ENCODE results near the gene RAB17.

Gene RAB17

GRCh38 chr2:237547841-237548416 lies 42.6 kb downstream of the RAB17 start:
- no peaks in the 10 kb centered on the region for H3K36me3 ChIP-seq (ENCODE audit: control insufficient read depth in 1 of 2, insufficient read depth in 2 of 2, low read length in 2 of 2)
- H3K9me3 ChIP-seq (ENCODE audit: control insufficient read depth in 1 of 2, low read length in 2 of 2), result no peaks in the 10 kb centered on the region
- no peak overlapping the region for H3K4me3 ChIP-seq (ENCODE audit: low read depth in 1 of 2, low read length in 2 of 2)
- no peak overlapping the region for H3K9ac ChIP-seq (ENCODE audit: low read depth in 1 of 2, low read length in 2 of 2)
- no peak overlapping the region for H3K27ac ChIP-seq (ENCODE audit: low read depth, low read length)
- H3K4me1 ChIP-seq (ENCODE audit: control insufficient read depth in 1 of 2, insufficient read depth in 2 of 2, low read length in 2 of 2), result peaks cover 13% of the 10 kb centered on the region in 2 donors
- no peaks in the 10 kb centered on the region for H3K27me3 ChIP-seq (ENCODE audit: control insufficient read depth in 1 of 2, insufficient read depth in 2 of 2, low read length in 2 of 2)

DNA sequence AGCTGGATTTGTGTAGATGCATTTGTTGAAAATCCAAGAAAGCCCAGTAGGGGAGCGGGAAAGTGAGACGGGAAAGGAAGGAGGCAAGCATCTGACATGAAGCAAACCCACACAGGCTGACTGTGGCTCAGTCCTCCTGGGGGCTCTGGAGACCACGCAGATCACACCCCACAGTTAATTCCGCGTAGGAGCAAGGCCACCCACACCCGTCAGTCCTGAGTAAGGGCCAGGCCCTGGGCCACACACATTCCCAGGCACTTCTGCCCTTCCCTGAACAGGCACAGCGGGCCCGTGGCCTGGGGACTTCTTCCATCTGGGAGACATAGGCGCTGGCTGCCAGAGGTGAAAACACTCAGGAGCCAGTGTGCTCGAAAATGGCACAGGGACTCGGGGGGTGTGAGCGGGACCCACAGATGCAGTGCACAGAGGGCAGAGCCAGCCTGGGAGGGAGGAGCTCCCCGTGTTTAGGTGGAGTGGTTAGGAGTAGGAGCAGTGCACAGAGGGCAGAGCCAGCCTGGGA lies 43.6 kb downstream of the RAB17 start:
- Histone ChIP-seq H3K27me3 (ENCODE audit: control insufficient read depth in 1 of 2, insufficient read depth in 2 of 2, low read length in 2 of 2) (no peaks in the 10 kb centered on the region), H3K9ac (ENCODE audit: low read depth in 1 of 2, low read length in 2 of 2) (no peak overlapping the region), H3K4me3 (ENCODE audit: low read depth in 1 of 2, low read length in 2 of 2) (no peak overlapping the region), H3K27ac (ENCODE audit: low read depth, low read length) (no peak overlapping the region), H3K9me3 (ENCODE audit: control insufficient read depth in 1 of 2, low read length in 2 of 2) (no peaks in the 10 kb centered on the region), H3K36me3 (ENCODE audit: control insufficient read depth in 1 of 2, insufficient read depth in 2 of 2, low read length in 2 of 2) (no peaks in the 10 kb centered on the region), H3K4me1 (ENCODE audit: control insufficient read depth in 1 of 2, insufficient read depth in 2 of 2, low read length in 2 of 2) (peaks cover 14 to 16% of the 10 kb centered on the region in 2 donors)

DNA sequence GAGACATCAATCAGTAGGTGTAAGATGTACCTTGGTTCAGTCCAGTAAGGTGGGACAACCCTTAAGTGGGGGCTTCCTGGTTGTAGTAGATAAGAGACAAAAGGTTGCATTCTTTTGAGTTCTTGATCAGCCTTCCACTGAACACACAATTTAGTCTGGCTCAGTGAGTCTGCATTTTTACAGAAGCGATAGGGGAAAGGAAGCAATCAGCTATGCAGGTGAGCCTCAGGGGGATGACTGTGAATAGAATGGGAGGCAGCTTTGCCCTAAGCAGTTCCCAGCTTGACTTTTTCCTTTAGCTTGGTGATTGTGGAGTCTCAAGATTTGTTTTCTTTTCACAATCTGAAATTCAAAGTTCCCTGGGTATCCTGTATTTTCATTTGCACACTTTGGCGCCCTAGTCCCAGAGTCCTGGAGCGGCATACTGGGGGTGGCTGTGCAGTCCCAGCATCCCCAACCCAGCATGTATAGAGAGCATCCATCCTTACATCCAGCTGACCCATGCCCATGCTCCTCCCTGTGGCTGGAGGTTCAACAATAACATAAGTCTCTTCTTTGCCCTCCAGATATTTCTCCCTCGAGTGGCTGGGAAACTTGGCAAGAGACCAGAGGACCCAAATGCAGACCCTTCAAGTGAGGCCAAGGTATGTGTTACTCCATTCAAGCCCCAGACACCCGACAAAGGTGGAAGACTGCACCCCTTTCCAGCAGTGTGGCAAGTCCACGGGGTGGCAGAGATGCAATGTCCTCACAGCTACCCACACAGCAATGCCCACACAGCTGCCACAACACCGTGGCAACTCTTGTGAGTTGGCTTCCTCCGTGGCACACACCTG lies 44.3 kb downstream of the RAB17 start:
- H3K36me3 ChIP-seq (ENCODE audit: control insufficient read depth in 1 of 2, insufficient read depth in 2 of 2, low read length in 2 of 2), result no peaks in the 10 kb centered on the region
- no peak overlapping the region for H3K9ac ChIP-seq (ENCODE audit: low read depth in 1 of 2, low read length in 2 of 2)
- H3K27me3 ChIP-seq (ENCODE audit: control insufficient read depth in 1 of 2, insufficient read depth in 2 of 2, low read length in 2 of 2), result no peaks in the 10 kb centered on the region
- peaks cover 19 to 23% of the 10 kb centered on the region in 2 donors for H3K4me1 ChIP-seq (ENCODE audit: control insufficient read depth in 1 of 2, insufficient read depth in 2 of 2, low read length in 2 of 2)
- no peak overlapping the region for H3K4me3 ChIP-seq (ENCODE audit: low read depth in 1 of 2, low read length in 2 of 2)
- no peak overlapping the region for H3K27ac ChIP-seq (ENCODE audit: low read depth, low read length)
- H3K9me3 ChIP-seq (ENCODE audit: control insufficient read depth in 1 of 2, low read length in 2 of 2), result no peaks in the 10 kb centered on the region

DNA sequence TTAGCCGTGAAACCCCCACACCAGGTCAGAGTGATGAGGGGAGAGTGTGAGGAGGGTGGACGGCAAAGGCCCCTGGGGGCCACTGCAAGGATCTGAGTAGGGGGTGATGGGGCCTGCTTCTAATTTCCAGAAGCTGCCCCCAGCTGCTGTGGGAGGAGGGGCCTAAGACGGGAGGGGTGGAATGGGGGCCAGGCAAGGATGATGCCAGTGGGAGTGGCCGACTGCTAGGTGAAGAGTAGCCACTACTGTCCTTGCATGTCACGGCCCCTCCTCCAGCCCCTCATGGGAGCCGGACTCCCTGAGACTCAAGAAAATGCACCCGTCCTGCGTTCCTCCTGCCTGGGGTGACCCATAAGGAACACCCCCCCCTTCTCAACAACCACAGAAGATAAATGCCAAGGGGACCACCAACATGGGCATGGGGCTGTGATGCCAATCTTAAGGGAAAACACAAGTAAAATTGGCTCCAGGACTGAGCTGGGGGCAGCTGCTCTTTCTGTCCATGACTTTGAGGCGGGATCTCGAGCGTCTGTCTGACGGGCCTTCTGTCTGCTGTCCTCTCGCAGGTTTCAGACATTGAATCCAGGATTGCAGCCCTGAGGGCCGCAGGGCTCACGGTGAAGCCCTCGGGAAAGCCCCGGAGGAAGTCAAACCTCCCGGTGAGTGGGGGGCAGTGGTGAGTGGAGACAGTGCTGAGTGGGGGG lies 48.4 kb downstream of the RAB17 start:
- no peak overlapping the region for H3K27ac ChIP-seq (ENCODE audit: low read depth, low read length)
- peaks cover 21 to 28% of the 10 kb centered on the region in 2 donors for H3K4me1 ChIP-seq (ENCODE audit: control insufficient read depth in 1 of 2, insufficient read depth in 2 of 2, low read length in 2 of 2)
- no peaks in the 10 kb centered on the region for H3K9me3 ChIP-seq (ENCODE audit: control insufficient read depth in 1 of 2, low read length in 2 of 2)
- no peak overlapping the region for H3K9ac ChIP-seq (ENCODE audit: low read depth in 1 of 2, low read length in 2 of 2)
- no peaks in the 10 kb centered on the region for H3K27me3 ChIP-seq (ENCODE audit: control insufficient read depth in 1 of 2, insufficient read depth in 2 of 2, low read length in 2 of 2)
- H3K36me3 ChIP-seq (ENCODE audit: control insufficient read depth in 1 of 2, insufficient read depth in 2 of 2, low read length in 2 of 2), result no peaks in the 10 kb centered on the region
- no peak overlapping the region for H3K4me3 ChIP-seq (ENCODE audit: low read depth in 1 of 2, low read length in 2 of 2)

DNA sequence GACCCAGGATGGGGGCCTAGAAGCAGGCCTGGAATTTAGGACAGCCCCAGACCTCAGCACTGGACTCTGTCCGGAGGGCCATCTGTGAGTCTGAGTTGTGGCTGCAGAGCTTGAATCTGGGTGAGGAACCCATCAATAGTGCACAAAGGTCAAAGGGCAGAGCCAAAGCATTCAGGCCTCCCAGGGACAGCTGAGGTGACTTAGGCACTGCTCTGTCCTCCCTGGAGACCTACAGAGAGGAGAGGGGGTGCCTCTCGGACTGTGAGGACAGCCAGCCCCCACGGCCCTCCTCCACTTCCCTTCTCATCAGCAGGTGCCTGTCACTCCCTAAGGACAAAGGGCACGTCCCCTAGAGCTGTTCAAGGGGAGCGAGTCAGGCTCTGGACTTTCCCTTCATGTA lies 49.3 kb downstream of the RAB17 start:
- Histone ChIP-seq H3K4me1 (ENCODE audit: control insufficient read depth in 1 of 2, insufficient read depth in 2 of 2, low read length in 2 of 2) (peaks cover 21 to 23% of the 10 kb centered on the region in 2 donors), H3K27ac (ENCODE audit: low read depth, low read length) (no peak overlapping the region), H3K9ac (ENCODE audit: low read depth in 1 of 2, low read length in 2 of 2) (peak overlapping the region in 1 of 2 donors; percentile 33), H3K4me3 (ENCODE audit: low read depth in 1 of 2, low read length in 2 of 2) (no peak overlapping the region), H3K9me3 (ENCODE audit: control insufficient read depth in 1 of 2, low read length in 2 of 2) (no peaks in the 10 kb centered on the region), H3K27me3 (ENCODE audit: control insufficient read depth in 1 of 2, insufficient read depth in 2 of 2, low read length in 2 of 2) (no peaks in the 10 kb centered on the region), H3K36me3 (ENCODE audit: control insufficient read depth in 1 of 2, insufficient read depth in 2 of 2, low read length in 2 of 2) (no peaks in the 10 kb centered on the region)

- no peak overlapping the region for H3K4me3 ChIP-seq (ENCODE audit: low read depth in 1 of 2, low read length in 2 of 2)
- no peaks in the 10 kb centered on the region for H3K9me3 ChIP-seq (ENCODE audit: control insufficient read depth in 1 of 2, low read length in 2 of 2)
- peak overlapping the region in 1 of 2 donors; percentile 33 for H3K9ac ChIP-seq (ENCODE audit: low read depth in 1 of 2, low read length in 2 of 2)
- H3K27ac ChIP-seq (ENCODE audit: low read depth, low read length), result no peak overlapping the region
- no peaks in the 10 kb centered on the region for H3K36me3 ChIP-seq (ENCODE audit: control insufficient read depth in 1 of 2, insufficient read depth in 2 of 2, low read length in 2 of 2)
- H3K4me1 ChIP-seq (ENCODE audit: control insufficient read depth in 1 of 2, insufficient read depth in 2 of 2, low read length in 2 of 2), result peaks cover 21 to 23% of the 10 kb centered on the region in 2 donors
- no peaks in the 10 kb centered on the region for H3K27me3 ChIP-seq (ENCODE audit: control insufficient read depth in 1 of 2, insufficient read depth in 2 of 2, low read length in 2 of 2)
Observed at GRCh38 chr2:237540823-237541222, 49.7 kb downstream of the RAB17 start.

DNA sequence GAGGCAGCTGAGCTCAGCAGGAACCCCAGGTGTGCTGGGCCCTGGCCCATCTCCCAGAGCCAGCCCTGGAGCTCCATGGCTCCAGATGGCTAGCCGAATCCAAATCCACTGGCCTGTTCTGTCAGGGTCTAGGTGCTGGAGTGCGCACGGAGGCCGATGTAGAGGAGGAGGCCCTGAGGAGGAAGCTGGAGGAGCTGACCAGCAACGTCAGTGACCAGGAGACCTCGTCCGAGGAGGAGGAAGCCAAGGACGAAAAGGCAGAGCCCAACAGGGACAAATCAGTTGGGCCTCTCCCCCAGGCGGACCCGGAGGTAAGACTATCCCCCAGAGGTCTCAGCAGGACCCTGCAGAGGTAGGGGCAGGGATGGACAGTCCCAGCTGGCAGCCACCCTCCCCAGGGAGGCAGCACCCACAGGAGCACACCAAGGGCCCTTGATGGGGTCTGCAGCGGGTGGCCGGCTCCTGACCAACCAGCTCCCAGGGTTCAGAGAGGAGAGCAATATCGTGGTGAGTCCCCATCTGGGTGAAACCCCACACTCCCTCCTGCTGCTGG lies 50.2 kb downstream of the RAB17 start:
- H3K4me1 ChIP-seq (ENCODE audit: control insufficient read depth in 1 of 2, insufficient read depth in 2 of 2, low read length in 2 of 2), result peaks cover 21 to 23% of the 10 kb centered on the region in 2 donors
- H3K9me3 ChIP-seq (ENCODE audit: control insufficient read depth in 1 of 2, low read length in 2 of 2), result no peaks in the 10 kb centered on the region
- no peaks in the 10 kb centered on the region for H3K36me3 ChIP-seq (ENCODE audit: control insufficient read depth in 1 of 2, insufficient read depth in 2 of 2, low read length in 2 of 2)
- no peak overlapping the region for H3K4me3 ChIP-seq (ENCODE audit: low read depth in 1 of 2, low read length in 2 of 2)
- H3K27ac ChIP-seq (ENCODE audit: low read depth, low read length), result no peak overlapping the region
- H3K9ac ChIP-seq (ENCODE audit: low read depth in 1 of 2, low read length in 2 of 2), result no peak overlapping the region
- no peaks in the 10 kb centered on the region for H3K27me3 ChIP-seq (ENCODE audit: control insufficient read depth in 1 of 2, insufficient read depth in 2 of 2, low read length in 2 of 2)

- no peak overlapping the region for H3K27ac ChIP-seq (ENCODE audit: low read depth, low read length)
- no peaks in the 10 kb centered on the region for H3K9me3 ChIP-seq (ENCODE audit: control insufficient read depth in 1 of 2, low read length in 2 of 2)
- H3K27me3 ChIP-seq (ENCODE audit: control insufficient read depth in 1 of 2, insufficient read depth in 2 of 2, low read length in 2 of 2), result no peaks in the 10 kb centered on the region
- H3K4me1 ChIP-seq (ENCODE audit: control insufficient read depth in 1 of 2, insufficient read depth in 2 of 2, low read length in 2 of 2), result peaks cover 21 to 23% of the 10 kb centered on the region in 2 donors
- H3K9ac ChIP-seq (ENCODE audit: low read depth in 1 of 2, low read length in 2 of 2), result no peak overlapping the region
- H3K4me3 ChIP-seq (ENCODE audit: low read depth in 1 of 2, low read length in 2 of 2), result no peak overlapping the region
- no peaks in the 10 kb centered on the region for H3K36me3 ChIP-seq (ENCODE audit: control insufficient read depth in 1 of 2, insufficient read depth in 2 of 2, low read length in 2 of 2)
Observed at GRCh38 chr2:237539681-237540080, 50.9 kb downstream of the RAB17 start.

DNA sequence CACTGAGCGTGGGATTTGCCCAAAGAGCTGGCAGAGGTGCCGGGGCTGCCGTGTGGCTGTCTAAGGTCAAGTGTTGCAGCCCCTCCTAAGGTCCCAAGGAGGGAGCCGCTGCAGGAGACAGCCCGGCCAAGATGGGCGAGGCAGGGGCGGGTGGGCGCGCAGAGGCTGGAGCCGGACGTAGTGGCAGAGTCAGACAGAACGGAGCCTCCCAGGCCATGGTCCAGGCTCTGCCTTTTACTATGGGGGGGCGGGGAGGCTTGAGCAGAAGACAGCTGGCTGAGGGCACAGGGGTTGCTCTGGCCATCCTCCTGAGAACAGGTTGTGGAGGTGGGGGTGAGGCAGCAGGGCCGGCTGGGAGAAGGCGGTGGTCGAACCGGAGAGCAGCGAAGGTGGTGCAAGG lies 51.6 kb downstream of the RAB17 start:
- no peak overlapping the region for H3K4me3 ChIP-seq (ENCODE audit: low read depth in 1 of 2, low read length in 2 of 2)
- H3K27me3 ChIP-seq (ENCODE audit: control insufficient read depth in 1 of 2, insufficient read depth in 2 of 2, low read length in 2 of 2), result no peaks in the 10 kb centered on the region
- no peaks in the 10 kb centered on the region for H3K36me3 ChIP-seq (ENCODE audit: control insufficient read depth in 1 of 2, insufficient read depth in 2 of 2, low read length in 2 of 2)
- H3K27ac ChIP-seq (ENCODE audit: low read depth, low read length), result no peak overlapping the region
- no peak overlapping the region for H3K9ac ChIP-seq (ENCODE audit: low read depth in 1 of 2, low read length in 2 of 2)
- H3K9me3 ChIP-seq (ENCODE audit: control insufficient read depth in 1 of 2, low read length in 2 of 2), result no peaks in the 10 kb centered on the region
- H3K4me1 ChIP-seq (ENCODE audit: control insufficient read depth in 1 of 2, insufficient read depth in 2 of 2, low read length in 2 of 2), result peaks cover 21 to 23% of the 10 kb centered on the region in 2 donors

All from duodenal mucosa (tissue), 2 donors.